Activated T-helper 1 cell treated with Interleukin-2 at 50 U/mL for 16 hours (primary cell): ENCODE measurements around the gene IL1R1.

Source experiments
- DNase-seq: peaks from one replicate; pipeline ENCODE4 v3.0.0-alpha.2; 2020; ENCODE audit warnings: low read depth

Gene IL1R1

DNA sequence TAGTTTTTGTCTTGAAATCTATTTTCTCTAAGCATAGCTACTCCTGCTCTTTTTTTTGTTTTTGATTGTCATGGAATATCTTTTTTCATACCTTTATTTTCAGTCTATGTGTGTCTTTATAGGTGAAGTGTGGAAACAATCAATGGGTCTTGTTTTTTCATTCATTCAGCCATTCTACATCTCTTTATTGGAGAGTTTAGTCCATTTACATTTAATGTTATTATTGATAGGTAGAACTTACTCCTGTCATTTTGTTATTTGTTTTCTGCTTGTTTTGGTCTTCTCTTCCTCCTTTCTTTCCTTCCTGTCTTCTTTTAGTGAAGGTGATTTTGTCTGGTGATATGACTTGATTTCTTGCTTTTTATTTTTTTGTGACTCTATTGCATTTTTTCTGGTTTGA is 62.1 kb downstream of the IL1R1 start:
- DNase-seq = no peak

DNA sequence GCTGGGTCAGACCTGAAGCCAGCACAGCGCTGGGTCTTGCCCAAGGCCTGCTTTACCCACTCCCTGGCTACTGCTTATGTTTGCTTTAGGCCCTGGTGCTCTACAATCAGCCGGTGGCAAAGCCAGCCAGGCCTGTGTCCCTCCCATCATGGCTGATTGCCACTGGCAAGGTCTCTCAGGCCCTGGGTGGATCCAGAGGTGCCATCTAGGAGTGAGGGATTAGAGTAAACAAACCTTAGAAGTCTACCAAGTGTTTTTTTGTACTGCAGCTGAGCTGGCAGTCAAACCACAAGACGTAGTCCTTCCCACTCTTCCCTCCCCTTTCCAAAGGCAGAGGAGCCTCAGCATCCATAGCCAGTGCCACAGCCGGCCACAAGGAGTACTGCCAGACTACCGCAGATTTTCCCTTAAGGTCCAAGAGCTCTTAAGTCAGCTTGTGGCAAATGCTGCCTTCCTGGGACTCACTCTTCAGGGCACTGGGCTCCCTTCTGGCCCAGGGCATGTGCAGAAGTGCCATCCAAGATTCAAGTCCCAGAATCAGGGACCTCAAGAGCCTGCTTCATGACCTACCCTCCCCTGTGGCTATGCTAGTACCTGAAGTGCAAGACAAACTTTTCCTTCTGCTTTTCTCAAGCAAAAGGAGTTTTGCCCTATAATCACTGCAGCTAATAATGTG is 64.3 kb downstream of the IL1R1 start:
- no peak for DNase-seq

DNA sequence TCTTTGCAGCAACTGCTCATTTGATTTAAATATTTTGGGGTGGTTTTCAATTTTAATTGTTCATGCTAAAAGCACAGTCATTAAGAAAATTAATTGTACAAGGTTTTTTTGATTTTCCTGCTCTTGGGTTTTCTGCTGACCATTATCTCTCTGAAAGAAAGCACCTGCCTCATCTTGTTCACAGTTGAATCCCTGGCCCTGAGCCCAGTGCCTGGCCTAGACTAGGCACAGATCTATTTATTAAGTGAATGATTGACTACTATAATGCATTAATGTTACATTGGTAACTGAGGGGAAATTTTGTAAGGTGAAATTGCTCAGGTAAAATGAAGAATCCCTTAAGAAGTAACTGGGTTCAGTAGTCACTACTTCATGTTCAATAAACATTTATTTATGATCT is 66.2 kb downstream of the IL1R1 start:
- no peak for DNase-seq

DNA sequence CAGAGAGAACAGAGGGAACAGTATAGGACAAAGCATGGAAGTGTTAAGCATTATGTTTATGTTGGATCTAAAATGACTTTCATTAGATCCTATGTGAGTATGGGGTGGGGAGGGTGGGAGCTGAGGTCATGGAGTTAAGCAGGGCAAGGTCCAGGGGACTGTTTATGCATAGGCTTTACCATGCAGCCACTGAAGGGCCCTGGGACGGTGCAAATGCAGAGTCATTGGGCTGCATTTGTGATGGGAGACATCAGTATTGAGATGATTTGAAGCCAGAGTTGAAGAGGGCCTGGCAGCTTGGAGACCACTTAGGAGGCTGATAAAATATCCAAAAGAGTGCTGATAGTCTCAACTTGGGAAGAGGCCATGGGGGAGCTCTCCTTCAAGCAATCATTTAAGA is 66.9 kb downstream of the IL1R1 start:
- DNase-seq = no peak

DNA sequence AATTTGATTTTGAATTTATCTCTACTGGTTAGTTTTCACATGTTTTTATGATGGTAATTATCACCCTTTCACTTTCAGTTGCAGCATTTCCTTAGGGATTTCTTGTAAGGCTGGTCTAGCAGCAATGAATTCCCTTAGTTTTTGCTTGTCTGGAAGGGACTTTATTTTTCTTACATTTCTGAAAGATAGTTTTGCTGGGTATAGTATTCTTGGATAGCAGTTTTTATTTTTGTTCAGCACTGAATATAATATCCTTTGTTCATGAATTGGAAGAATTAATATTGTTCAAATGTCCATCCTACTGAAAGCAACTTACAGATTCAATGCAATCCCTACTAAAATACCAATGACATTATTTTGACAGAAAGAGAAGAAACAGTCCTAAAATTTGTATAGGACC is 74.5 kb downstream of the IL1R1 start:
- DNase-seq = no peak

DNA sequence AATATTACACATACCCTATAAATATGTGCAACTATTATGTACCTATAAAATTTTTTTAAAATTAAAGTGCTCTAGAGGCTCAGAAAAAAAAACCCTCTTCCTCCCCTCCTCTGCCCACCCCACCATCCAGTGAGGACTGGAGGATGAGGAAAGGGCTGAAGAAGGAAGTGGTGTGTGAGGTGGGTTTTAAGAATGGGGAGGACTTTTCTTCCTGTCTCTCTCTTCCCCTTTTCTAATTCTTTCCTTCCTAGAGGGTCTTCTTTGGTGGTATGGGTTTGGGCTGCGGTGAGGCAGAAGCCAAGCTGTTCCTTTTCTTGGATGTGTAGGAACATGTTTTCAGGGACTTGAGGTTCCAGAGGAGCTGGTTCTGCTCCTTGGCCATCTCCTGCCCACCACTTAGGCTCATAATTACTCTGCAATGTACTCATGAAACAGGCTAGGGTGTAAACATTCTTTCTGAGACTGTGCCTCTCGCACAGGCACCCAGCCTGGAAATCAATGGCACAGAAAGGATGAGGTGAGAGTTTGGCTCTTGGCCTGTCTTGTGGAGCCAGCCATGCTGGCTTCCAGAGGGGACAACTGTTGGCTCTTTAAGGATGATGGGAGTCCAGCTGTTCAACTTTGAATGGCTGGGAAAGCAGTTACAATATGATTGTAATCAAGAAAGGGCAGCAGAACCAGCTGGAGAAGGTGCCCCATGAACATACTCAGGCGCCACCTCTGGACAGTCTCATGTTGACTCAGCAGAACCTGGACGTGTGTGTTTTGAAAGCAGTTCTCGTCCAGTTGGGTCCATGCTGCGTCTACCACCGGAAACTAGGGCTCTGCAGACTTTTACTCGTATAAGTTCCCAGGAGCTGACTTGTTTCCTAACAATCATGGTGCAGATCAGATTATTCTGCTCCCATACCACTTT is 82.5 kb downstream of the IL1R1 start:
- no peak for DNase-seq

DNA sequence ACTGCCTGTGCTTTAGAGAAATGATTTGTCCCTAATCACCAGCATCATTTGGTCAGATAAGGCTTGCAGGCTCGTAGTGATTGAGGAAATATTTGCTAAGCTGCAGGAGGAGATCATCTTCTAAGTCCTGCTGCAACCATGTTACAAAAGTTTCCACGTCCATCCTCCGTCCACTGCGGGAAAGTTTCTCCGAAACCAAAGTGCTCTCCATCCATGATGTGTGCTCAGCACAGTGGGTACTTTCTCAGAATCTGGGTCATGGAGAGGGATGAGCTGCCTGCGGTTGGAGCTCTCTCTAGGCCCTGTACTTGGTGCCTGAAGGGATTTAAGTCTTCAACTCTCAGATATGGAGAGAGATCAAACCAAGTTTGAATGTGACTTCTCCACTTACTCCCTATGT is 83.6 kb downstream of the IL1R1 start:
- no peak for DNase-seq

DNA sequence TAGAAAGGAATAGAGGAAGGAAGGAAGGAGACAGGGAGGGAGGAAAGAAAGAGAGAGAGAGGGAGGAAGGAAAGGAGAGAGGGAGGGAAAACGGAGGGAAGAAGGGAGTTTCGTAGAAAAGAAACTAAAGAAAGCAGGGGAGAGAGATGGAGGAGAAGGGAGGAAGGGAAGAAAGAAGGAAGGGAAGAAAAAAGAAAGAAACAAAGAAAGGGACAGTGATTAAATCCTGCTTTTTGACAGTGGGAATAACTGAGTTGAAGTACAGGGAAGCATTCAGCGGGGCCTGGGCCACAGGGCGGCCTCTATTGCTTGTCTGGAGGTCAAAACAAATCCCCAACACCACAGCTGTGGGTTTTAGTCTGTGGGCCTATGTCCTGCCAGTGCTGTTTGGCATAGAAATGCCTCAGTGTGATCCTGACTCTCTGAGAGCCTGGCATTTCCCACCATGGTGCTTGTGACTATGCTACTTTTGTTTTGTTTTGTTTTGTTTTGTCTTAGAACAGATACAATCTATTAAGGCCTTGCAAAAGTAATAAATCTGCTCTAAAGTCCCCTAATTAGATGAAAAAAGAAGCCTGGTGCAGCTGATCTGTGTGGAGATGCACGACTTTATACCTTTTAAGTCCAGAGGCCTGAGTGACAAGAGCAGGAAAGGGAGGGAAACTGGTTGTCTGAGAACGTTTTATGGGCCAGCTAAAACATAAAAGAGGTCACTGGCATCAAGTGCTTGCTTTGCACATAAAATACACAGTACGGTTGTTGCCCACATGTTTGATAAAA is 84.3 kb downstream of the IL1R1 start:
- no peak for DNase-seq

DNA sequence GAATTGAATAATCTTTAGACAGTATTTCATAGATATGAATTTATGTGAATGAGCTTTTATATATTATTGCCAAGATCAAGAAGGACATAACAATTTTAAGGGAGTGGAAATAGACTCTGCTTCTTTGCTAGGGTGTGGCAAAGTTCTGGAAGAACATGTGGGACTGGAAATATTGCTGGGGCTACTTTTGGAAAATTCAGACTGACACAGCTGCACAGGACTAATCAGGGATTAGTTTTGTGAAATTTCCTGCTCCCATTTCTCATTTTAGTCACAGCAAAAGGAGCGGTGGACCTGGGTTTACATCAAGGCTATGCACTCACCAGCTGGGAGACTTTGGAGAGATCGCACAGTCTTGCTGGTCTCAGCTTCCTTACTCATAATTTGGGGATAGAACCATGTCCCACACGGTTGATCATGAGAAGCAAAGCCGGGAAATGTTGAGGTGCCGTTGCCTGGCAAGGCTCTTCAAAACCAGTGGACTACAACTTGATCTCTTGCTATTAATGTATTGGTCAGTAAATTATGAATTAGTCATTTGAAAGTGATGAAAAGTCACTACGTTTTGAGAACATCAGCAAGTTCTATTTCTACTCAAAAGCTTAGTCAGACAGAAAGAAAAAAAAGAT is 86.7 kb downstream of the IL1R1 start:
- DNase-seq = no peak
